Measurements from ENCODE around the gene FBXL16.

DNA sequence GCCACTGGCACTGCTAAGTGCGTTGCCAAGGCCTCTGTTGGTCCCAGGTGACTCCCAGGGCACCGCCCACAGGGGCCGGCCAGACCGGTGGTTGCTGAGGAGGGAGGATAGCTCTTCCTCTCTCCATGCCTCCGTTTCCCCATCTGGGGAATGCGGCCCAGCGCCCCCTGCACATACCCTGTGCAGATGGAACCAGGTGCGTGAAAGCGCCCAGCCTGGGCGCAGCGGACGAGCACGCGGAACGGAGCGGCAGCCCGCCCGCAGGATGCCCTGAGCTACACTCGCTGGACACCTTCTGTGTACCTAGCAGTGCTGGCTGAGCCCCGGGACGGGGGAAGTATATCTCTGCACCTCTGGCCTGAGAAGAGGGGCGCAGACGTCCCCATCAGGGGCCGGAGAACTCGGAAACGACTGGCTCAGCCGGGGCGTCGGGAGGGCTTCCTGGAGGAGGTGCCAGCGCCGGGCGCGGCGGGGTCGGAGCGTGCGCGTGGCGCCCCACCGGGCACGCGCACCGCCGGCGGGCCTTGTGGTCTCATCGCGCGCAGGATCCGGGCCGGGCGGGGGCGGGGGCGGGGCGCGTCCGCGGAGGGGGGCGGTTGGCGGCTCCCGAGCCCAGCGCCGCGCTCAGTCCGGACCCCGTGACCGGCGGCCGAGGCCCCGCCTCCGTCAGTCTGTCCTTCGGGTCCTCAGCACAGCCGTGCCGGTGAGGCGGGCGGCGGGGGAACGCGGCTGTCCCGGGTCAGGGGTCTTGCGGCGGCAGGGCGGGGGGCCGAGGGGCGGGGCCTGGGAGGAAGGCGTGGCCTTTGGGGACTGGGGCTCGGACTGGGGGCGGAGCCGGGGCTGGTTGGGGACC lies 21.1 kb upstream of the FBXL16 start, which contains the start of the genes CCDC78 and HAGHL:
- TF ChIP-seq, protein P1, sequence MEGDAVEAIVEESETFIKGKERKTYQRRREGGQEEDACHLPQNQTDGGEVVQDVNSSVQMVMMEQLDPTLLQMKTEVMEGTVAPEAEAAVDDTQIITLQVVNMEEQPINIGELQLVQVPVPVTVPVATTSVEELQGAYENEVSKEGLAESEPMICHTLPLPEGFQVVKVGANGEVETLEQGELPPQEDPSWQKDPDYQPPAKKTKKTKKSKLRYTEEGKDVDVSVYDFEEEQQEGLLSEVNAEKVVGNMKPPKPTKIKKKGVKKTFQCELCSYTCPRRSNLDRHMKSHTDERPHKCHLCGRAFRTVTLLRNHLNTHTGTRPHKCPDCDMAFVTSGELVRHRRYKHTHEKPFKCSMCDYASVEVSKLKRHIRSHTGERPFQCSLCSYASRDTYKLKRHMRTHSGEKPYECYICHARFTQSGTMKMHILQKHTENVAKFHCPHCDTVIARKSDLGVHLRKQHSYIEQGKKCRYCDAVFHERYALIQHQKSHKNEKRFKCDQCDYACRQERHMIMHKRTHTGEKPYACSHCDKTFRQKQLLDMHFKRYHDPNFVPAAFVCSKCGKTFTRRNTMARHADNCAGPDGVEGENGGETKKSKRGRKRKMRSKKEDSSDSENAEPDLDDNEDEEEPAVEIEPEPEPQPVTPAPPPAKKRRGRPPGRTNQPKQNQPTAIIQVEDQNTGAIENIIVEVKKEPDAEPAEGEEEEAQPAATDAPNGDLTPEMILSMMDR (conservative IDR thresholded peaks at IDR 0.05; ENCODE audit: low read depth in 2 of 2), result peak in 1 of 2 experiments; percentile 6; a peak in 1 of 4 replicates
- TF ChIP-seq EZH2 (IDR thresholded peaks at IDR 0.05; ENCODE audit: low read depth, unreplicated experiment) (no peak), STAT1 (IDR thresholded peaks at IDR 0.05; ENCODE audit: unreplicated experiment) (no peak), POLR2AphosphoS5 (IDR thresholded peaks at IDR 0.05; ENCODE audit: low read depth) (peak; percentile 38), EZH2phosphoT487 (IDR thresholded peaks at IDR 0.05; ENCODE audit: unreplicated experiment) (no peak), NANOG (IDR thresholded peaks at IDR 0.05; ENCODE audit: borderline replicate concordance) (no peak), ZNF331 (CRISPR knock-in tag; IDR thresholded peaks at IDR 0.05; ENCODE audit: low read depth) (no peak), CREB1 (CRISPR knock-in tag; IDR thresholded peaks at IDR 0.05; ENCODE audit: low read depth) (no peak)
- TF ChIP-seq, protein P2, sequence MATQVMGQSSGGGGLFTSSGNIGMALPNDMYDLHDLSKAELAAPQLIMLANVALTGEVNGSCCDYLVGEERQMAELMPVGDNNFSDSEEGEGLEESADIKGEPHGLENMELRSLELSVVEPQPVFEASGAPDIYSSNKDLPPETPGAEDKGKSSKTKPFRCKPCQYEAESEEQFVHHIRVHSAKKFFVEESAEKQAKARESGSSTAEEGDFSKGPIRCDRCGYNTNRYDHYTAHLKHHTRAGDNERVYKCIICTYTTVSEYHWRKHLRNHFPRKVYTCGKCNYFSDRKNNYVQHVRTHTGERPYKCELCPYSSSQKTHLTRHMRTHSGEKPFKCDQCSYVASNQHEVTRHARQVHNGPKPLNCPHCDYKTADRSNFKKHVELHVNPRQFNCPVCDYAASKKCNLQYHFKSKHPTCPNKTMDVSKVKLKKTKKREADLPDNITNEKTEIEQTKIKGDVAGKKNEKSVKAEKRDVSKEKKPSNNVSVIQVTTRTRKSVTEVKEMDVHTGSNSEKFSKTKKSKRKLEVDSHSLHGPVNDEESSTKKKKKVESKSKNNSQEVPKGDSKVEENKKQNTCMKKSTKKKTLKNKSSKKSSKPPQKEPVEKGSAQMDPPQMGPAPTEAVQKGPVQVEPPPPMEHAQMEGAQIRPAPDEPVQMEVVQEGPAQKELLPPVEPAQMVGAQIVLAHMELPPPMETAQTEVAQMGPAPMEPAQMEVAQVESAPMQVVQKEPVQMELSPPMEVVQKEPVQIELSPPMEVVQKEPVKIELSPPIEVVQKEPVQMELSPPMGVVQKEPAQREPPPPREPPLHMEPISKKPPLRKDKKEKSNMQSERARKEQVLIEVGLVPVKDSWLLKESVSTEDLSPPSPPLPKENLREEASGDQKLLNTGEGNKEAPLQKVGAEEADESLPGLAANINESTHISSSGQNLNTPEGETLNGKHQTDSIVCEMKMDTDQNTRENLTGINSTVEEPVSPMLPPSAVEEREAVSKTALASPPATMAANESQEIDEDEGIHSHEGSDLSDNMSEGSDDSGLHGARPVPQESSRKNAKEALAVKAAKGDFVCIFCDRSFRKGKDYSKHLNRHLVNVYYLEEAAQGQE (IDR thresholded peaks at IDR 0.05; ENCODE audit: unreplicated experiment), result no peak
- TF ChIP-seq, protein P3, sequence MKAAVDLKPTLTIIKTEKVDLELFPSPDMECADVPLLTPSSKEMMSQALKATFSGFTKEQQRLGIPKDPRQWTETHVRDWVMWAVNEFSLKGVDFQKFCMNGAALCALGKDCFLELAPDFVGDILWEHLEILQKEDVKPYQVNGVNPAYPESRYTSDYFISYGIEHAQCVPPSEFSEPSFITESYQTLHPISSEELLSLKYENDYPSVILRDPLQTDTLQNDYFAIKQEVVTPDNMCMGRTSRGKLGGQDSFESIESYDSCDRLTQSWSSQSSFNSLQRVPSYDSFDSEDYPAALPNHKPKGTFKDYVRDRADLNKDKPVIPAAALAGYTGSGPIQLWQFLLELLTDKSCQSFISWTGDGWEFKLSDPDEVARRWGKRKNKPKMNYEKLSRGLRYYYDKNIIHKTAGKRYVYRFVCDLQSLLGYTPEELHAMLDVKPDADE (IDR thresholded peaks at IDR 0.05), result no peak

Measured in GM23338 (cell line).